Mesenchymal stem cell (in vitro differentiated cells and primary cell): ENCODE results near the gene RNF223.

Source experiments
- DNase-seq: peaks from one replicate; pipeline ENCODE4 v3.0.0-alpha.2; 2013
- H2AFZ ChIP-seq: one replicate; pipeline ENCODE4 v1.6.1; 2013; ENCODE audit warnings: low read depth, mild to moderate bottlenecking, control low read depth, inconsistent platforms, low read length, moderate library complexity
- H2AK5ac ChIP-seq: 2 replicates; pipeline ENCODE4 v1.6.1; 2013; ENCODE audit warnings: low read length, moderate library complexity, mild to moderate bottlenecking, inconsistent platforms; ENCODE audit not compliant: severe bottlenecking
- H2BK120ac ChIP-seq: one replicate; pipeline ENCODE4 v1.6.1; 2013; ENCODE audit warnings: low read depth, mild to moderate bottlenecking, inconsistent platforms, low read length, moderate library complexity
- H2BK12ac ChIP-seq, 2 experiments: one replicate each; pipeline ENCODE4 v1.6.1; 2013; ENCODE audit warnings: inconsistent platforms in 2 of 2, low read length in 2 of 2, mild to moderate bottlenecking in 2 of 2, moderate library complexity in 2 of 2, control low read depth in 1 of 2
- H2BK15ac ChIP-seq: one replicate; pipeline ENCODE4 v1.6.1; 2013; ENCODE audit warnings: mild to moderate bottlenecking, low read depth, inconsistent platforms; ENCODE audit not compliant: poor library complexity, severe bottlenecking
- H2BK5ac ChIP-seq: 2 replicates; pipeline ENCODE4 v1.6.1; 2013; ENCODE audit warnings: low read depth, mild to moderate bottlenecking, low read length, control low read depth, inconsistent platforms; ENCODE audit not compliant: poor library complexity, severe bottlenecking
- H3K14ac ChIP-seq, 2 experiments: one replicate each; pipeline ENCODE4 v1.6.1; 2013; ENCODE audit warnings: inconsistent platforms in 2 of 2, low read length in 2 of 2, control low read depth in 1 of 2, mild to moderate bottlenecking in 1 of 2, moderate library complexity in 1 of 2
- H3K18ac ChIP-seq, 2 experiments: one replicate each; pipeline ENCODE4 v1.6.1; 2013; ENCODE audit warnings: inconsistent platforms in 2 of 2, low read length in 2 of 2, control low read depth in 1 of 2, low read depth in 1 of 2, mild to moderate bottlenecking in 1 of 2
- H3K23ac ChIP-seq, 2 experiments: one replicate each; pipeline ENCODE4 v1.6.1; 2013; ENCODE audit warnings: inconsistent platforms in 2 of 2, low read length in 2 of 2, mild to moderate bottlenecking in 2 of 2, moderate library complexity in 2 of 2, control low read depth in 1 of 2
- H3K27ac ChIP-seq: 2 replicates; pipeline ENCODE4 v1.5.1; 2013; ENCODE audit warnings: mild to moderate bottlenecking, moderate library complexity, low read length, control low read depth, inconsistent platforms; ENCODE audit not compliant: poor library complexity, severe bottlenecking
- H3K27me3 ChIP-seq, 2 experiments: 2 replicates each; pipeline versions ENCODE4 v1.6.1 to v1.7.0; 2013; ENCODE audit warnings: low read length in 2 of 2, mild to moderate bottlenecking in 2 of 2, moderate library complexity in 2 of 2, control low read depth in 1 of 2, inconsistent platforms in 1 of 2; ENCODE audit not compliant: control insufficient read depth in 1 of 2, insufficient read depth in 1 of 2
- H3K36me3 ChIP-seq, 2 experiments: 2 replicates each; pipeline versions ENCODE4 v1.6.1 to v1.7.0; 2013; ENCODE audit warnings: low read length in 2 of 2, control low read depth in 1 of 2, inconsistent platforms in 1 of 2, low read depth in 1 of 2, mild to moderate bottlenecking in 1 of 2; ENCODE audit not compliant: insufficient read depth in 2 of 2, control insufficient read depth in 1 of 2
- H3K4ac ChIP-seq, 2 experiments: one replicate each; pipeline ENCODE4 v1.6.1; 2013; ENCODE audit warnings: inconsistent platforms in 2 of 2, low read length in 2 of 2, mild to moderate bottlenecking in 2 of 2, moderate library complexity in 2 of 2, control low read depth in 1 of 2, low read depth in 1 of 2
- H3K4me1 ChIP-seq: 2 replicates; pipeline ENCODE4 v1.6.1; 2013; ENCODE audit warnings: low read depth, low read length, control low read depth; ENCODE audit not compliant: control insufficient read depth, insufficient read depth
- H3K4me2 ChIP-seq: 2 replicates; pipeline ENCODE4 v1.6.1; 2013; ENCODE audit warnings: low read length, mild to moderate bottlenecking, inconsistent platforms; ENCODE audit not compliant: poor library complexity, severe bottlenecking
- H3K4me3 ChIP-seq, 2 experiments: 2 replicates each; pipeline versions ENCODE4 v1.5.1 to v1.7.0; 2013; ENCODE audit warnings: low read length in 2 of 2, mild to moderate bottlenecking in 2 of 2, control low read depth in 1 of 2, low read depth in 1 of 2; ENCODE audit not compliant: insufficient read depth in 1 of 2
- H3K79me1 ChIP-seq: replicated peaks from 2 replicates; pipeline ENCODE4 v1.6.1; 2013; ENCODE audit warnings: mild to moderate bottlenecking, control low read depth, low read length, inconsistent platforms; ENCODE audit not compliant: poor library complexity, severe bottlenecking
- H3K9ac ChIP-seq: 2 replicates; pipeline ENCODE4 v1.7.0; 2013; ENCODE audit warnings: mild to moderate bottlenecking, low read length, moderate library complexity
- H3K9me3 ChIP-seq: 2 replicates; pipeline ENCODE4 v1.7.0; 2013; ENCODE audit warnings: mild to moderate bottlenecking, low read length; ENCODE audit not compliant: control insufficient read depth
- H4K8ac ChIP-seq: one replicate; pipeline ENCODE4 v1.6.1; 2013; ENCODE audit warnings: inconsistent platforms, mild to moderate bottlenecking, low read length, moderate library complexity
- H4K91ac ChIP-seq: one replicate; pipeline ENCODE4 v1.6.1; 2013; ENCODE audit warnings: mild to moderate bottlenecking, low read length, inconsistent platforms
- WGBS: methylation state at CpG from one replicate; pipeline ENCODE4 v1.1.7; 2013; ENCODE audit warnings: mixed read lengths; 5-methylcytosine and 5-hydroxymethylcytosine counted together

Gene RNF223

DNA sequence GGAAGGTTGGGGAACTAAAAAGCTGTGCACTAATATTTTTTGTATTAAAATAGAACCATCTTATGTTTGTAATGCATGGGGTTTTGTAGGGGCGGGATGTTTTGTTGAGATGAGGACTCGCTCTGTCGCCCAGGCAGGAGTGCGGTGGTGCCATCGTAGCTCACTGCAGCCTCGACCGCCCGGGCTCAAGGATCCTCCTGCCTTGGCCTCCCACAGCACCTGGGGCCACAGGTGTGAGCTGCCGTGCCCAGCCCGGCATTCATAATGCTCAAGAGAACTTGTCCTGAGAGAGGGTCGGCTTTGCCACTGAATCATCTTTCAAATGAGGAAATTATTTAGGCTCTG lies 44.7 kb upstream of the RNF223 start:
- no peaks in the 10 kb centered on the region for H3K9me3 ChIP-seq
- WGBS = 92% methylated on average over 11 of the region's 11 CpGs
- H2AK5ac ChIP-seq = no peak overlapping the region
- no peak overlapping the region for H2BK5ac ChIP-seq
- H4K8ac ChIP-seq = no peak overlapping the region
- no peak overlapping the region for H4K91ac ChIP-seq
- H3K9ac ChIP-seq = no peak overlapping the region
- H2BK15ac ChIP-seq = no peak overlapping the region
- DNase-seq = no peak
- no peak overlapping the region for H3K14ac ChIP-seq
- no peak overlapping the region for H2BK120ac ChIP-seq
- peaks cover 29% of the 10 kb centered on the region for H3K4me1 ChIP-seq
- no peak overlapping the region for H2BK12ac ChIP-seq
- no peak overlapping the region for H3K4ac ChIP-seq
- peaks cover 0 to 5% of the 10 kb centered on the region in 2 experiments for H3K36me3 ChIP-seq
- no peak overlapping the region for H3K4me3 ChIP-seq
- no peak overlapping the region for H3K23ac ChIP-seq
- no peak overlapping the region for H3K18ac ChIP-seq
- no peak overlapping the region for H3K27ac ChIP-seq
- H3K4me2 ChIP-seq = no peak overlapping the region
- no peak overlapping the region for H2AFZ ChIP-seq
- peaks cover 15 to 44% of the 10 kb centered on the region in 2 experiments for H3K27me3 ChIP-seq
- peaks cover 15% of the 10 kb centered on the region for H3K79me1 ChIP-seq

DNA sequence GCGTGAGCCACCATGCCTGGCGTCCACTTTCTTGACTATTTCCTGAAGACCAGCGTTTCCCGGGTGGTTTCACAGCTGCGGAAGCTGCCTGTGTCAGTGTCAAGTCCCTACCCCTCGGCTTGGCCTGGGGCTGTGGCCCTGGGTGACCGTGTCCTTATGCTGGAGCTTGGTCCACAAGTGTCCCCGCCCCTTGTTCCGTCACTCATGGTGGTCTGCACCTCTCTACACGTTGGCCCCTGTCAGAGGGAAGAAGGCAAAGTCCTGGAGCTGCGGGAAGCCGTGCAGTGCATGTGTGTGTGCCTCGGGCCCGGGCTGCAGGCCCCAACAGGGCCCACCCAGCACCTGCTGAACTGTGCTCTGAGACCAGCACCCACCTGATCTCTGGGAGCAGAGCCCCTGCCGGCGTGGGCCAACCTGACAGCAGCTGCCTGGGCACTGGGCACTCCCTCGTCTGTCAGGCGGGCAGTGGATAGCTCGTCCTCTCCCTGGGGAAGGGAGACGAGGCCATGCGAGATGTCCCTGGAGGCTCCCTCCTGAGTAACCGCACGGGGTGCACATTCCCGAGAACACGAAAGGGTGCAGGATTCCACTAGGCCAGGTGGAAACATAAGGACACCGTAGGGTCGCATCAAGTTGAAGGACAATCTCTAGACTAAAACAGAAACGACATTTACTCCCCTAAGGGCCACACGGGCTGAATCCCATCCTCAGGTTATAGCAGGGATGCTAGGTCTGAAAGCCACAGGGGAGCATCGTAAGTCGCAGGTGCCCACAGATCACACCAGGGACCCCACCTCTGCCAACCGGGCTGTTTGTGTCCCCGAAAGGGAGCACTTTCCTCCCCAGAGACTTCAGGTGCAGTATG lies 44.1 kb upstream of the RNF223 start:
- Histone ChIP-seq H3K27ac (no peak overlapping the region), H2AK5ac (no peak overlapping the region), H2AFZ (no peak overlapping the region), H4K91ac (no peak overlapping the region), H4K8ac (no peak overlapping the region), H3K36me3 (peaks cover 3 to 7% of the 10 kb centered on the region in 2 experiments), H2BK5ac (no peak overlapping the region), H2BK12ac (no peak overlapping the region), H3K18ac (no peak overlapping the region), H3K23ac (no peak overlapping the region), H2BK15ac (no peak overlapping the region), H3K4me1 (peaks cover 23% of the 10 kb centered on the region), H3K4me3 (no peak overlapping the region), H3K9ac (no peak overlapping the region), H3K79me1 (peaks cover 20% of the 10 kb centered on the region), H3K4ac (no peak overlapping the region), H3K4me2 (no peak overlapping the region), H3K9me3 (no peaks in the 10 kb centered on the region), H3K14ac (no peak overlapping the region), H3K27me3 (peaks cover 15 to 39% of the 10 kb centered on the region in 2 experiments), H2BK120ac (no peak overlapping the region)
- DNase-seq = no peak
- 88% methylated on average over 31 of the region's 33 CpGs for WGBS

DNA sequence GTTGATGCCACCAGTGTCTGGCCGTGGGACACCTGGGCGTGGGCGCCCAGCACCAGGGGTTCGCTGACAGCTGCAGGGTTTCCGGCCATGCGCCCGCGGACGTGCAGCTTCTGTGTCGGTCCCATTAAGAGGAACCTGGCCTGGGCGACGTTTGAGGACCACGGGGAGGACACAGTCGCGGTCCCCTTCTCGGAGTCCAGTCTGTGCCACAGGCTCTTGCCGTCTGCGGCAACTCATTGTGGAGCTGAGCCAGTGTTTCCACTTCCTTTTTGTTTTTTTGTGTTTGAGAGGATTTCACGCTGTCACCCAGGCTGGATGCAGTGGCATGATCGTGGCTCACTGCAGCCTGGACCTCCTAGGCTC lies 43.3 kb upstream of the RNF223 start:
- H4K91ac ChIP-seq = no peak overlapping the region
- no peak overlapping the region for H3K14ac ChIP-seq
- H2AFZ ChIP-seq = no peak overlapping the region
- WGBS = 89% methylated on average over 20 of the region's 20 CpGs
- no peak overlapping the region for H3K9ac ChIP-seq
- no peak overlapping the region for H3K4ac ChIP-seq
- H3K27ac ChIP-seq = no peak overlapping the region
- no peak overlapping the region for H2BK120ac ChIP-seq
- no peak overlapping the region for H3K4me3 ChIP-seq
- H3K23ac ChIP-seq = no peak overlapping the region
- H3K36me3 ChIP-seq = peaks cover 4 to 11% of the 10 kb centered on the region in 2 experiments
- H3K18ac ChIP-seq = no peak overlapping the region
- H3K27me3 ChIP-seq = peaks cover 15 to 31% of the 10 kb centered on the region in 2 experiments
- H2BK15ac ChIP-seq = no peak overlapping the region
- no peak overlapping the region for H2AK5ac ChIP-seq
- H4K8ac ChIP-seq = no peak overlapping the region
- no peak overlapping the region for H2BK5ac ChIP-seq
- H3K4me1 ChIP-seq = peaks cover 15% of the 10 kb centered on the region
- H2BK12ac ChIP-seq = no peak overlapping the region
- DNase-seq = no peak
- no peak overlapping the region for H3K4me2 ChIP-seq
- no peaks in the 10 kb centered on the region for H3K9me3 ChIP-seq
- peaks cover 24% of the 10 kb centered on the region for H3K79me1 ChIP-seq

DNA sequence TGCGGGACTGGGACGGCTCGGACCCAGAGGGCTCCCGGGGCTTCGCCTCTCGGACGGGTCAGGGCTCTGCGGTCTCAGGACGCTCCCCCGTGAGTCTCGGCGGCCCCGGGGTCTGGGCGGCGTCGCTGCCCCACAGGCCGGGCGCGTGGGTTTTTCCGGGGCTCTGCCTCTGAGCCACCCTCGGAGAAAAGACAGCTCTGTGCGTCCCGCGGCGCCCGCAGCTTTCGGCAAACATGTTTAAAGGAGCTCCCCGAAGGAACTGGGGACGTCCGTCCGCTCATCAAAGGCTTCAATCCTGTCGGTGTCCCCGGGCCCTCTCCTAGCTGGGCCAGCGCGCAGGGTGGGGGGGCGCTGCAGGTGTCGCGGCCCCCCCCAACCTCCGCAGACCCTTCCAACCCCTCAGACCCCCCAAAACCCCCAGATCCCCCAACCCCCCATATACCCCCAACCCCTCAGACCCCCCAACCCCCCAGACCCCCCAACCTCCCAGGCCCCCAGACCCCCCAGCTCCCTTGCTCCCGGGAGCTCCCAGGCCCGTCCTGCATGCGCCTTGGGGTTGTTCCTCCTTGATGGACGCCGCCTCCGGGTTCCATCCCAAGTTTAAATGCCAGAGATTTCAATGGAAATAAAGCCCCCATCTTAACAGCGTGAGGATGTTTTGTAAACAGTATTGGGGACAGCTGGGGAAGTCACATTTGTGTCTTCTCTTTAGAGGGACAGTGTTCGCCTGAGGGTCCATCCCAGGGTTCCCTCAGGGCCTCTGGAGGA lies 42.8 kb upstream of the RNF223 start:
- 8% methylated on average over 35 of the region's 47 CpGs for WGBS

More for the DNA sequence above, 42.8 kb upstream of the RNF223 start:
- Histone ChIP-seq H4K91ac (no peak overlapping the region), H3K4me1 (peaks cover 13% of the 10 kb centered on the region), H4K8ac (peak overlapping the region; percentile 21), H2AK5ac (no peak overlapping the region), H3K36me3 (peaks cover 4 to 17% of the 10 kb centered on the region in 2 experiments), H3K79me1 (peaks cover 30% of the 10 kb centered on the region), H2BK15ac (no peak overlapping the region), H2BK120ac (no peak overlapping the region), H3K27me3 (peaks cover 15 to 29% of the 10 kb centered on the region in 2 experiments), H2BK5ac (no peak overlapping the region), H3K9me3 (no peaks in the 10 kb centered on the region), H3K14ac (no peak overlapping the region), H3K9ac (peak overlapping the region; percentile 51), H3K4ac (peak overlapping the region in 1 of 2 experiments; percentile 44), H2AFZ (peak overlapping the region; percentile 67), H3K23ac (no peak overlapping the region), H3K27ac (no peak overlapping the region), H3K18ac (no peak overlapping the region), H2BK12ac (no peak overlapping the region), H3K4me3 (peak overlapping the region; percentile 72 to 74), H3K4me2 (peak overlapping the region; percentile 99)
- DNase-seq = peak; percentile 50
